Esophagus squamous epithelium (tissue), 4 donors: ENCODE measurements around the gene NMRAL1.

ENCODE experiments used
- CTCF ChIP-seq, 6 experiments: fragments of 450-650 bp in 4 of 6; fragments of 200-600 bp in 2 of 6; sonication (generic) in 2 of 6; IDR thresholded peaks; one replicate each; pipeline ENCODE4 v1.5.1; 2016 to 2019; ENCODE audit warnings: antibody characterized with exemption in 6 of 6, mild to moderate bottlenecking in 4 of 6, moderate library complexity in 4 of 6
- POLR2A ChIP-seq, 4 donors: fragments of 450-650 bp; IDR thresholded peaks; one replicate each; pipeline ENCODE4 v1.6.1; 2017; ENCODE audit warnings: antibody characterized with exemption in 4 of 4, mild to moderate bottlenecking in 4 of 4, moderate library complexity in 3 of 4

- TF ChIP-seq CTCF (IDR thresholded peaks at IDR 0.05), result no peak
- TF ChIP-seq POLR2A (IDR thresholded peaks at IDR 0.05), result no peak
These were observed 13.5 kb downstream of the NMRAL1 start for GRCh38 chr16:4460936-4461249.
